ENCODE measurements around the gene PAK2. TPM values are rescaled to one million over a fixed set of nuclear protein-coding genes. Genes with fewer than 3 reads are reported as not detected.

Gene PAK2
- polyA plus RNA-seq, 1 of the 3 experiments (the other 2 are of a cell fraction) = 27.9 TPM

GRCh38 chr3:196749125-196749524 lies 9.5 kb downstream of the PAK2 start (continued):
- no peak for TF ChIP-seq REST (IDR thresholded peaks at IDR 0.05; ENCODE audit: low read depth, low read length)
- TF ChIP-seq POLR2AphosphoS5 (IDR thresholded peaks at IDR 0.05; ENCODE audit: low read depth, low read length) = no peak
- no peak for TF ChIP-seq EZH2phosphoT487 (IDR thresholded peaks at IDR 0.05; ENCODE audit: borderline replicate concordance, low read depth)
- no peak for TF ChIP-seq TEAD4 (IDR thresholded peaks at IDR 0.05; ENCODE audit: borderline replicate concordance, insufficient read depth)
- no peak for TF ChIP-seq NRF1 (IDR thresholded peaks at IDR 0.05; ENCODE audit: low read depth, low read length)
- no peak for TF ChIP-seq RFX5 (IDR thresholded peaks at IDR 0.05; ENCODE audit: low read length)

- peaks cover 10% of the 10 kb centered on the region; the same call in 1 of the 2 replicates for H3K9me3 ChIP-seq
- H2AFZ ChIP-seq (ENCODE audit: low read depth) = no peak overlapping the region
- WGBS (ENCODE audit: low lambda C conversion rate) = 97% methylated on average over 8 of the region's 8 CpGs
- ChIA-PET CTCF (no interaction called here), POLR2A (interaction anchor here (1.1 kb wide), 1 partner anchor 17 kb away, joined by 3 read pairs; no protein-coding TSS in a partner anchor)
- TF ChIP-seq EZH2phosphoT487 (IDR thresholded peaks at IDR 0.05; ENCODE audit: borderline replicate concordance, low read depth) (no peak), GABPA (IDR thresholded peaks at IDR 0.05; ENCODE audit: low read depth) (no peak), FOSL2 (IDR thresholded peaks at IDR 0.05; ENCODE audit: borderline replicate concordance, low read depth) (no peak), USF1 (IDR thresholded peaks at IDR 0.05; ENCODE audit: borderline replicate concordance, low read depth) (no peak), MXI1 (IDR thresholded peaks at IDR 0.05; ENCODE audit: low read depth, low read length) (no peak), NFIC (IDR thresholded peaks at IDR 0.05; ENCODE audit: borderline replicate concordance) (no peak), JUND (IDR thresholded peaks at IDR 0.05) (no peak), MEF2A (IDR thresholded peaks at IDR 0.05; ENCODE audit: borderline replicate concordance, low read depth) (no peak), RFX5 (IDR thresholded peaks at IDR 0.05; ENCODE audit: low read length) (no peak), RXRA (IDR thresholded peaks at IDR 0.05; ENCODE audit: borderline replicate concordance, low read depth) (no peak), IRF3 (IDR thresholded peaks at IDR 0.05; ENCODE audit: low read depth, low read length) (no peak), PBX3 (IDR thresholded peaks at IDR 0.05) (no peak), TAF1 (IDR thresholded peaks at IDR 0.05; ENCODE audit: borderline replicate concordance, low read depth, low read length) (no peak)
- peaks cover 11 to 69% of the 10 kb centered on the region in 2 experiments for H3K36me3 ChIP-seq (replicated peaks in 1 of 2; ENCODE audit: control insufficient read depth in 1 of 2, insufficient read depth in 2 of 2, low read length in 1 of 2)
- no peaks in the 10 kb centered on the region for H3K27me3 ChIP-seq (ENCODE audit: insufficient read depth)
- DNase-seq = no peak
- no peak overlapping the region for H3K4me3 ChIP-seq (ENCODE audit: low read depth in 2 of 2, low read length in 1 of 2)
- H3K79me2 ChIP-seq (ENCODE audit: insufficient read depth) = peaks cover 98% of the 10 kb centered on the region
- no peaks in the 10 kb centered on the region for H3K9me2 ChIP-seq
- H3F3A ChIP-seq (replicated peaks; ENCODE audit: insufficient read depth) = peaks cover 11% of the 10 kb centered on the region
- H3K9ac ChIP-seq = no peak overlapping the region
- H4K20me1 ChIP-seq (ENCODE audit: insufficient read depth) = peaks cover 37% of the 10 kb centered on the region
- H3K4me1 ChIP-seq (ENCODE audit: control insufficient read depth in 1 of 2, insufficient read depth in 2 of 2, low read depth in 1 of 2, low read length in 1 of 2) = peaks cover 0 to 3% of the 10 kb centered on the region in 2 experiments; a peak in 1 of 4 replicates
- H3K27ac ChIP-seq (ENCODE audit: low read depth in 2 of 2, low read length in 1 of 2) = no peak overlapping the region
- H3K4me2 ChIP-seq = no peak overlapping the region
These were observed 13.5 kb downstream of the PAK2 start for GRCh38 chr3:196753201-196753600.
